Measurements from ENCODE around the gene LRIG1. TPM values are rescaled to one million over a fixed set of nuclear protein-coding genes. Genes with fewer than 3 reads are reported as not detected.

Gene LRIG1
- total RNA-seq, 6 donors from 2014 or later = 45.2 to 119 (median 81.9) TPM

- Histone ChIP-seq H3K27ac (peak overlapping the region; percentile 22 to 94 (median 84)), H3K4me3 (peak overlapping the region in 2 of 4 donors; percentile 90 to 97)
These were observed 3.4 kb downstream of the LRIG1 start for GRCh38 chr3:66497288-66497984.

GRCh38 chr3:66496746-66497145 lies 4.1 kb downstream of the LRIG1 start:
- ATAC-seq (ENCODE audit: low FRiP score in 2 of 2) = no peak
- TF ChIP-seq POLR2AphosphoS5 (IDR thresholded peaks at IDR 0.05) (no peak), POLR2A (IDR thresholded peaks at IDR 0.05) (no peak), EP300 (IDR thresholded peaks at IDR 0.05) (no peak), CTCF (IDR thresholded peaks at IDR 0.05) (no peak)
- H3K27me3 ChIP-seq = no peaks in the 10 kb centered on the region
- no peak overlapping the region for H3K4me3 ChIP-seq
- peak overlapping the region; percentile 34 to 94 (median 84) for H3K27ac ChIP-seq
- DNase-seq = no peak
- H3K4me1 ChIP-seq = peaks cover 48 to 76% (median 59%) of the 10 kb centered on the region in 4 donors
- no peaks in the 10 kb centered on the region for H3K36me3 ChIP-seq
- H3K9me3 ChIP-seq = no peaks in the 10 kb centered on the region

More at GRCh38 chr3:66497288-66497984, 3.4 kb downstream of the LRIG1 start:
- Histone ChIP-seq H3K27me3 (no peaks in the 10 kb centered on the region), H3K9me3 (no peaks in the 10 kb centered on the region), H3K4me1 (peaks cover 44 to 70% (median 55%) of the 10 kb centered on the region in 4 donors), H3K36me3 (no peaks in the 10 kb centered on the region)
- WGBS, 2 donors = 54 to 61% methylated on average over 5 of the region's 5 CpGs
- no peak for DNase-seq
- ATAC-seq (ENCODE audit: low FRiP score in 2 of 2) = no peak
- no peak for TF ChIP-seq CTCF (IDR thresholded peaks at IDR 0.05)
- TF ChIP-seq POLR2A (IDR thresholded peaks at IDR 0.05) = no peak
- TF ChIP-seq EP300 (IDR thresholded peaks at IDR 0.05) = no peak
- TF ChIP-seq POLR2AphosphoS5 (IDR thresholded peaks at IDR 0.05) = no peak

- Histone ChIP-seq H3K27ac (peak overlapping the region; percentile 34 to 94 (median 84)), H3K4me3 (no peak overlapping the region), H3K4me1 (peaks cover 46 to 76% (median 61%) of the 10 kb centered on the region in 4 donors), H3K36me3 (no peaks in the 10 kb centered on the region), H3K27me3 (no peaks in the 10 kb centered on the region), H3K9me3 (no peaks in the 10 kb centered on the region)
- no peak for TF ChIP-seq POLR2AphosphoS5 (IDR thresholded peaks at IDR 0.05)
- TF ChIP-seq EP300 (IDR thresholded peaks at IDR 0.05) = no peak
- no peak for TF ChIP-seq POLR2A (IDR thresholded peaks at IDR 0.05)
- TF ChIP-seq CTCF (IDR thresholded peaks at IDR 0.05) = no peak
- ATAC-seq (ENCODE audit: low FRiP score in 2 of 2) (no peak), DNase-seq (no peak)
- WGBS, 2 donors = 49 to 59% methylated on average over 3 of the region's 3 CpGs
These were observed 4.5 kb downstream of the LRIG1 start for GRCh38 chr3:66496301-66496700.

- 35 to 55% methylated on average over 3 of the region's 3 CpGs for WGBS, 2 donors
- H3K4me1 ChIP-seq = peaks cover 52 to 81% (median 68%) of the 10 kb centered on the region in 4 donors
- peak overlapping the region; percentile 26 to 94 (median 84) for H3K27ac ChIP-seq
- H3K36me3 ChIP-seq = no peaks in the 10 kb centered on the region
- H3K4me3 ChIP-seq = no peak overlapping the region
- TF ChIP-seq EP300 (IDR thresholded peaks at IDR 0.05) (no peak), POLR2A (IDR thresholded peaks at IDR 0.05) (no peak), CTCF (IDR thresholded peaks at IDR 0.05) (no peak), POLR2AphosphoS5 (IDR thresholded peaks at IDR 0.05) (no peak)
- no peak for ATAC-seq (ENCODE audit: low FRiP score in 2 of 2)
- DNase-seq = no peak
- no peaks in the 10 kb centered on the region for H3K27me3 ChIP-seq
- H3K9me3 ChIP-seq = no peaks in the 10 kb centered on the region
These were observed 5.2 kb downstream of the LRIG1 start for GRCh38 chr3:66495668-66496045.

Measured in upper lobe of left lung (tissue), 6 donors.